Measurements from ENCODE around the gene UACA. TPM values are rescaled to one million over a fixed set of nuclear protein-coding genes. Genes with fewer than 3 reads are reported as not detected.

The UACA gene
- total RNA-seq, 1 experiment from 2014 or later: 59.9 TPM

- no peak overlapping the region for H3K4me2 ChIP-seq
- no peak overlapping the region for H3K27ac ChIP-seq
- intact Hi-C loops (cut with micrococcal nuclease; ENCODE audit: unreplicated experiment): no loop called here
- TF ChIP-seq CTCF (conservative IDR thresholded peaks at IDR 0.05) (no peak), EZH2 (IDR thresholded peaks at IDR 0.05; ENCODE audit: low read depth) (no peak)
- H3K4me1 ChIP-seq (replicated peaks; ENCODE audit: insufficient read depth): peaks cover 44% of the 10 kb centered on the region
- H3K9me2 ChIP-seq (ENCODE audit: insufficient read depth): no peaks in the 10 kb centered on the region
- no peak overlapping the region for H3K4me3 ChIP-seq
- H3K36me3 ChIP-seq (ENCODE audit: low read depth): no peaks in the 10 kb centered on the region
- DNase-seq: no peak
- H4K20me1 ChIP-seq (ENCODE audit: insufficient read depth): no peaks in the 10 kb centered on the region
- no peaks in the 10 kb centered on the region for H3K27me3 ChIP-seq (ENCODE audit: insufficient read depth, low read depth)
- H3K9me3 ChIP-seq (ENCODE audit: insufficient read depth, low read depth): no peaks in the 10 kb centered on the region
- H3K79me2 ChIP-seq (ENCODE audit: low read depth): no peaks in the 10 kb centered on the region
- H3F3A ChIP-seq (ENCODE audit: insufficient read depth, low read depth): peaks cover 22% of the 10 kb centered on the region; the same call in 1 of the 2 replicates
- no peak overlapping the region for H2AFZ ChIP-seq
- CTCF ChIA-PET: no interaction called here
- POLR2A ChIA-PET (ENCODE audit: unreplicated experiment): no interaction called here
- no TSS peak for BruUV-seq (replicated peaks)
Measured at GRCh38 chr15:70786996-70787395, 23.6 kb upstream of the UACA start.

GRCh38 chr15:70783610-70784022 is 20.3 kb upstream of the UACA start:
- peak overlapping the region; percentile 29 for H3K4me2 ChIP-seq
- TF ChIP-seq CTCF (conservative IDR thresholded peaks at IDR 0.05) (no peak), EZH2 (IDR thresholded peaks at IDR 0.05; ENCODE audit: low read depth) (no peak)
- BruUV-seq (replicated peaks): no TSS peak
- H3K9me3 ChIP-seq (ENCODE audit: insufficient read depth, low read depth): no peaks in the 10 kb centered on the region
- DNase-seq: peak; percentile 46 to 68
- H3K27ac ChIP-seq: peak overlapping the region; percentile 37; the same call in 1 of the 2 replicates
- ChIA-PET POLR2A (ENCODE audit: unreplicated experiment) (interaction anchor here (0.6 kb wide), 1 partner anchor 149 kb away, joined by 3 read pairs; no protein-coding TSS in a partner anchor), CTCF (interaction anchor here (0.6 to 0.7 kb wide), 2 partner anchors 20 to 30 kb away, joined by 3 to 4 read pairs; partner anchors contain the start of gene UACA)
- H3K79me2 ChIP-seq (ENCODE audit: low read depth): no peaks in the 10 kb centered on the region
- no peaks in the 10 kb centered on the region for H4K20me1 ChIP-seq (ENCODE audit: insufficient read depth)
- H3K36me3 ChIP-seq (ENCODE audit: low read depth): no peaks in the 10 kb centered on the region
- intact Hi-C loops (cut with micrococcal nuclease; ENCODE audit: unreplicated experiment): no loop called here
- H3K4me1 ChIP-seq (replicated peaks; ENCODE audit: insufficient read depth): peaks cover 52% of the 10 kb centered on the region
- H2AFZ ChIP-seq: no peak overlapping the region
- no peaks in the 10 kb centered on the region for H3K9me2 ChIP-seq (ENCODE audit: insufficient read depth)
- H3K27me3 ChIP-seq (ENCODE audit: insufficient read depth, low read depth): no peaks in the 10 kb centered on the region
- H3F3A ChIP-seq (ENCODE audit: insufficient read depth, low read depth): peaks cover 27% of the 10 kb centered on the region
- H3K4me3 ChIP-seq: no peak overlapping the region

DNA sequence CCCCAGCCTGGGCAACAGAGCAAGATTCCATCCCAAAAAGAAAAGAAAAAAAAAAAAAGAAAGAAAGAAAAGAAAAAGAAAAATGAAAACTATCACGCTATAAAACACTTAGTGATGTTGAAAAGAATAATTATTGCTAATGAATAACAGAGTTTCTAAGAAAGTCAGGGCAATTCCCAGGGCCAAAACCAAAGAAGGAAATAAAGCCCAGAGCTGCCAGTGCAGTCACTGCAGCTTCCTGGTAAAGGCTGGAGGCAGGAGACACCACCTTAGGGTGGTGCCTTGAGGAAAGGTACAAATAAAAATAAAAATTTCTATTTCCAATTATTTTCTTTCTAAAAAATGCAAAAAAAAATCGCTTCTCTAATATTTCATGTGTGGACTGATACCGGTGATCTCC is 19.7 kb upstream of the UACA start:
- intact Hi-C loops (cut with micrococcal nuclease; ENCODE audit: unreplicated experiment): no loop called here
- CTCF ChIA-PET: interaction anchor here (0.7 to 1.2 kb wide), 2 partner anchors 20 to 42 kb away, joined by 4 to 8 read pairs; partner anchors contain the start of gene UACA
- no TSS peak for BruUV-seq (replicated peaks)
- POLR2A ChIA-PET (ENCODE audit: unreplicated experiment): no interaction called here
- peaks cover 27% of the 10 kb centered on the region for H3F3A ChIP-seq (ENCODE audit: insufficient read depth, low read depth)
- H3K4me1 ChIP-seq (replicated peaks; ENCODE audit: insufficient read depth): peaks cover 52% of the 10 kb centered on the region
- H3K4me2 ChIP-seq: peak overlapping the region; percentile 29
- H3K4me3 ChIP-seq: no peak overlapping the region
- H3K27ac ChIP-seq: peak overlapping the region; percentile 37
- no peak overlapping the region for H2AFZ ChIP-seq
- no peaks in the 10 kb centered on the region for H3K9me3 ChIP-seq (ENCODE audit: insufficient read depth, low read depth)
- no peaks in the 10 kb centered on the region for H3K27me3 ChIP-seq (ENCODE audit: insufficient read depth, low read depth)
- H3K36me3 ChIP-seq (ENCODE audit: low read depth): no peaks in the 10 kb centered on the region
- no peaks in the 10 kb centered on the region for H3K9me2 ChIP-seq (ENCODE audit: insufficient read depth)
- H3K79me2 ChIP-seq (ENCODE audit: low read depth): no peaks in the 10 kb centered on the region
- no peak for DNase-seq
- H4K20me1 ChIP-seq (ENCODE audit: insufficient read depth): no peaks in the 10 kb centered on the region
- no peak for TF ChIP-seq EZH2 (IDR thresholded peaks at IDR 0.05; ENCODE audit: low read depth)
- TF ChIP-seq CTCF (conservative IDR thresholded peaks at IDR 0.05): no peak

Measured in PC-9 (cell line).